HUES64 (cell line): Measurements from ENCODE around the gene ZDHHC11.
"Not testable (repeated sequence)": the region's sequence is repeated elsewhere in the genome, so short reads cannot be mapped to it uniquely, and the experiment has no call there.

ENCODE experiments used
- H3K27ac ChIP-seq: 2 replicates; pipeline ENCODE4 v1.7.0; 2013; ENCODE audit warnings: low read depth, low read length, inconsistent platforms
- H3K27me3 ChIP-seq: 2 replicates; pipeline ENCODE4 v1.6.1; 2013; ENCODE audit warnings: mild to moderate bottlenecking, low read length; ENCODE audit not compliant: insufficient read depth
- H3K36me3 ChIP-seq: 2 replicates; pipeline ENCODE4 v1.6.1; 2013; ENCODE audit warnings: mild to moderate bottlenecking, low read length; ENCODE audit not compliant: insufficient read depth
- H3K4me1 ChIP-seq: 2 replicates; pipeline ENCODE4 v1.6.1; 2013; ENCODE audit warnings: mild to moderate bottlenecking, low read length, moderate library complexity; ENCODE audit not compliant: insufficient read depth
- H3K4me3 ChIP-seq: 2 replicates; pipeline ENCODE4 v1.5.1; 2013; ENCODE audit warnings: mild to moderate bottlenecking, low read length, moderate library complexity
- H3K9ac ChIP-seq: 2 replicates; pipeline ENCODE4 v1.6.1; 2013; ENCODE audit warnings: mild to moderate bottlenecking, low read depth, low read length
- H3K9me3 ChIP-seq: 2 replicates; pipeline ENCODE4 v1.6.1; 2013; ENCODE audit warnings: low read depth, low read length; ENCODE audit not compliant: insufficient read depth
- WGBS: fragments of 150-250, 120-280 bp; methylation state at CpG from one replicate; pipeline ENCODE4 v1.1.7; 2013; ENCODE audit warnings: missing lambda C conversion rate; 5-methylcytosine and 5-hydroxymethylcytosine counted together

The ZDHHC11 gene

DNA sequence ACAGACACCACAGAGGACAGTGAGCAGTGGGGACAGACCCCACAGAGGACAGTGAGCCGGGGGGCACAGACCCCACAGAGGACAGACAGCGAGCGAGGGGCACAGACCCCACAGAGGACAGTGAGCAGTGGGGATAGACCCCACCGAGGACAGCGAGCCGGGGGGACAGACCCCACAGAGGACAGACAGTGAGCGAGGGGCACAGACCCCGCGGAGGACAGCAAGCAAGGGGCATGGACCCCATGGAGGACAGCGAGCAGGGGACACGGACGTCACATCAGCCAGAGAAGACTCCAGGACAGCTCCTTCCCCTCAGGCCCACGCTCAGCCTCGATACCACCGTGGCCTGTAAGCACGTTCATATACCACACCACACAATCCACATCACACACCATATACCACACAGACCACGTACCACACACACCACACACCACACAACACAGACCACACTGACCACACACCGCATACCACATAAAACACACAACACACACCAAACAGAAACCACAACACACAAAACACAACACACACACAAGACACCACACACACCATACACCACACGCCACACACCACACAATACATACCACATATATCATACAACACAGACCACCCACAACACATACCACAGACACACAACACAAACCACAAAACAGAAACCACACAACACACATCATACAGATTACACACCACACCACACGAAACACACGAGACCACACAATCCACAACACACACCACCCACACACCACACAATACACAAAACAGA, 5.2 kb upstream of the ZDHHC11 start:
- Histone ChIP-seq H3K9ac (no peak overlapping the region), H3K27me3 (no peaks in the 10 kb centered on the region)
- 90% methylated on average over 21 of the region's 21 CpGs for WGBS

GRCh38 chr5:854966-855743, 4.4 kb upstream of the ZDHHC11 start:
- H3K27me3 ChIP-seq, result no peaks in the 10 kb centered on the region
- no peaks in the 10 kb centered on the region for H3K4me1 ChIP-seq
- no peak overlapping the region for H3K9ac ChIP-seq
- 91% methylated on average over 32 of the region's 32 CpGs for WGBS
- H3K9me3 ChIP-seq, result no peaks in the 10 kb centered on the region
- H3K36me3 ChIP-seq, result no peaks in the 10 kb centered on the region
- H3K27ac ChIP-seq, result no peak overlapping the region
- H3K4me3 ChIP-seq, result no peak overlapping the region

More for the DNA sequence above, 5.2 kb upstream of the ZDHHC11 start:
- Histone ChIP-seq H3K4me3 (no peak overlapping the region), H3K27ac (no peak overlapping the region), H3K4me1 (no peaks in the 10 kb centered on the region), H3K36me3 (no peaks in the 10 kb centered on the region), H3K9me3 (no peaks in the 10 kb centered on the region)

DNA sequence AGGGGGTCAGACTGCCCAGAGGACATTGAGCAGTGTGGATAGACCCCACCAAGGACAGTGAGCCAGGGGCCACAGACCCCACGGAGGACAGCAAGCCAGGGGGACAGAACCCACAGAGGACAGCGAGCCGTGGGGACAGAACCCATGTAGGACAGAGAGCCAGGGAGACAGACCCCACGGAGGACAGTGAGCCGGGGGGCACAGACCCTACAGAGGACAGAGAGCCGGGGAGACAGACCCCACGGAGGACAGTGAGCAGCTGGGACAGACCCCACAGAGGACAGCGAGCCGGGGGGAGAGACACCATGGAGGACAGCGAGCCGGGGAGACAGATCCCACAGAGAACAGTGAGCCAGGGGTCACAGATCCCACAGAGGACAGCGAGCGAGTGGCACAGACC, 3.4 kb upstream of the ZDHHC11 start:
- Histone ChIP-seq H3K4me1 (no peaks in the 10 kb centered on the region), H3K9ac (no peak overlapping the region), H3K27me3 (no peaks in the 10 kb centered on the region), H3K27ac (no peak overlapping the region), H3K36me3 (no peaks in the 10 kb centered on the region), H3K9me3 (no peaks in the 10 kb centered on the region), H3K4me3 (no peak overlapping the region)
- WGBS, result 90% methylated on average over 13 of the region's 13 CpGs

DNA sequence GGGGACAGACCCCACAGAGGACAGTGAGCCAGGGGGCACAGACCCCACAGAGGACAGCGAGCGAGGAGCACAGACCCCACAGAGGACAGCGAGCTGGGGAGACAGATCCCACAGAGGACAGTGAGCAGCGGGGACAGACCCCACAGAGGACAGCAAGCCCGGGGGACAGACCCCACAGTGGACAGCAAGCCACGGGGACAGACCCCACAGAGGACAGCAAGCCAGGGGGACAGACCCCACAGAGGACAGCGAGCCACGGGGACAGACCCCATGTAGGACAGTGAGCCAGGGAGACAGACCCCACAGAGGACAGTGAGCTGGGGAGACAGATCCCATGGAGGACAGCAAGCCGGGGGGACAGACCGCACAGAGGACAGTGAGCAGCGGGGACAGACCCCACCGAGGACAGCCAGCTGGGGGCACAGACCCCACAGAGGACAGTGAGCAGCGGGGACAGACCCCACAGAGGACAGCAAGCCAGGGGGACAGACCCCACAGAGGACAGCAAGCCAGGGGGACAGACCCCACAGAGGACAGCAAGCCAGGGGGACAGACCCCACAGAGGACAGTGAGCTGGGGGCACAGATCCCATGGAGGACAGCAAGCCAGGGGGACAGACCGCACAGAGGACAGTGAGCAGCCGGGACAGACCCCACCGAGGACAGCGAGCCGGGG, 2.8 kb upstream of the ZDHHC11 start:
- not testable (repeated sequence) for H3K4me1 ChIP-seq, H3K9ac ChIP-seq, H3K27me3 ChIP-seq, H3K36me3 ChIP-seq, H3K27ac ChIP-seq, H3K4me3 ChIP-seq, H3K9me3 ChIP-seq
- WGBS, result 92% methylated on average over 18 of the region's 18 CpGs

GRCh38 chr5:852431-853401, 1.9 kb upstream of the ZDHHC11 start:
- Histone ChIP-seq H3K9me3 (no peaks in the 10 kb centered on the region), H3K36me3 (no peaks in the 10 kb centered on the region), H3K4me1 (no peaks in the 10 kb centered on the region), H3K9ac (no peak overlapping the region), H3K27ac (no peak overlapping the region), H3K27me3 (no peaks in the 10 kb centered on the region), H3K4me3 (no peak overlapping the region)
- 95% methylated on average over 55 of the region's 55 CpGs for WGBS

- Histone ChIP-seq H3K27me3 (no peaks in the 10 kb centered on the region), H3K4me1 (no peaks in the 10 kb centered on the region), H3K27ac (no peak overlapping the region), H3K36me3 (no peaks in the 10 kb centered on the region), H3K4me3 (no peak overlapping the region), H3K9ac (no peak overlapping the region), H3K9me3 (no peaks in the 10 kb centered on the region)
- 90% methylated on average over 5 of the region's 5 CpGs for WGBS
Measured at GRCh38 chr5:852018-852417, 1.2 kb upstream of the ZDHHC11 start.

GRCh38 chr5:851553-851952, 767 bp upstream of the ZDHHC11 start:
- Histone ChIP-seq H3K27me3 (no peaks in the 10 kb centered on the region), H3K9ac (no peak overlapping the region), H3K4me1 (no peaks in the 10 kb centered on the region), H3K9me3 (no peaks in the 10 kb centered on the region), H3K36me3 (no peaks in the 10 kb centered on the region), H3K4me3 (no peak overlapping the region), H3K27ac (no peak overlapping the region)
- WGBS, result 91% methylated on average over 16 of the region's 16 CpGs

DNA sequence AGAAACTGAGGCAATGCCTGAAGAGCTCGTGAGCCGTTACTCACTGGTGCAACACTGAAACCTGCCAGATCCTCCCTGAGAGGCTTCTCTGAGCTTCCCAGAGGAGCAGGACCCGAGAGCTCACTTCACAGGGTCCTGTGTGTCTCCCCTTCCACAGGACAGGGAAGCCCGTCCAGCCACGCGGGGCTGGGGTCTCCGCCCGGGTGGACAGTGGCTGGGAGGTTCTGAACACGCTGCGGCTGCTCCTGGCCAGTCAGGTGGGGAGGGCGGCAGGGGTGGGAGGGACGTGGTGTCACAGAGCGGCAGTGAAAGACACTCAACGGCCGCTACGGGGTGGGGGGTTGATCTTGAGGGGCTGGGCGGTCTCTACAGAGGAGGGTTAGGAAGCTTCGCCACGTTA, 290 bp upstream of the ZDHHC11 start:
- no peaks in the 10 kb centered on the region for H3K27me3 ChIP-seq
- no peaks in the 10 kb centered on the region for H3K9me3 ChIP-seq
- WGBS, result 80% methylated on average over 19 of the region's 19 CpGs
- no peak overlapping the region for H3K4me3 ChIP-seq
- H3K9ac ChIP-seq, result no peak overlapping the region
- H3K4me1 ChIP-seq, result no peaks in the 10 kb centered on the region
- no peaks in the 10 kb centered on the region for H3K36me3 ChIP-seq
- no peak overlapping the region for H3K27ac ChIP-seq

GRCh38 chr5:849651-850301, 1.0 kb downstream of the ZDHHC11 start:
- H3K27me3 ChIP-seq, result no peaks in the 10 kb centered on the region
- no peak overlapping the region for H3K27ac ChIP-seq
- no peak overlapping the region for H3K4me3 ChIP-seq
- WGBS, result 91% methylated on average over 20 of the region's 20 CpGs
- no peaks in the 10 kb centered on the region for H3K36me3 ChIP-seq
- no peak overlapping the region for H3K9ac ChIP-seq
- no peaks in the 10 kb centered on the region for H3K9me3 ChIP-seq
- no peaks in the 10 kb centered on the region for H3K4me1 ChIP-seq

- whole genome bisulfite sequencing, result 94% methylated on average over 14 of the region's 14 CpGs
Measured at GRCh38 chr5:848671-849111, 2.1 kb downstream of the ZDHHC11 start.

More at GRCh38 chr5:848671-849111, 2.1 kb downstream of the ZDHHC11 start:
- Histone ChIP-seq H3K9me3 (no peaks in the 10 kb centered on the region), H3K27ac (no peak overlapping the region), H3K4me1 (no peaks in the 10 kb centered on the region), H3K27me3 (no peaks in the 10 kb centered on the region), H3K9ac (no peak overlapping the region), H3K36me3 (no peaks in the 10 kb centered on the region), H3K4me3 (no peak overlapping the region)
